Peyer's patch (tissue), 4 donors: Measurements from ENCODE around the gene LINGO4. TPM values are rescaled to one million over a fixed set of nuclear protein-coding genes. Genes with fewer than 3 reads are reported as not detected.
"Not testable (repeated sequence)": the region's sequence is repeated elsewhere in the genome, so short reads cannot be mapped to it uniquely, and the experiment has no call there.

ENCODE experiments used
- DNase-seq, 3 donors: peaks; one replicate each; pipeline ENCODE4 v3.0.0-alpha.2; 2017 to 2019
- H3K27ac ChIP-seq, 4 donors: fragments of 200-600 bp; sonication (generic); one replicate each; pipeline ENCODE4 v1.5.1; 2016 to 2019
- H3K27me3 ChIP-seq, 2 donors: fragments of 200-600 bp; sonication (generic); one replicate each; pipeline ENCODE4 v1.5.1; 2019
- H3K36me3 ChIP-seq, 3 donors: fragments of 200-600 bp; sonication (generic); one replicate each; pipeline ENCODE4 v1.5.1; 2016 to 2019
- H3K4me1 ChIP-seq, 4 donors: fragments of 200-600 bp; sonication (generic); one replicate each; pipeline ENCODE4 v1.5.1; 2016 to 2019
- H3K4me3 ChIP-seq, 4 donors: fragments of 200-600 bp; sonication (generic); 1 replicate in 3 of 4; 2 replicates in 1 of 4; pipeline ENCODE4 v1.5.1; 2016 to 2019; ENCODE audit warnings: mild to moderate bottlenecking in 1 of 4
- H3K9me3 ChIP-seq, 4 donors: fragments of 200-600 bp; sonication (generic); one replicate each; pipeline ENCODE4 v1.5.1; 2016 to 2019; ENCODE audit warnings: mild to moderate bottlenecking in 1 of 4
- CTCF ChIP-seq, 6 experiments: fragments of 450-650 bp in 4 of 6; fragments of 200-600 bp in 2 of 6; sonication (generic) in 1 of 6; IDR thresholded peaks; one replicate each; pipeline ENCODE4 v1.5.1; 2017 to 2019; ENCODE audit warnings: antibody characterized with exemption in 6 of 6, mild to moderate bottlenecking in 3 of 6, moderate library complexity in 1 of 6
- POLR2A ChIP-seq, 2 donors: fragments of 450-650 bp; IDR thresholded peaks; one replicate each; pipeline ENCODE4 v1.5.1; 2017; ENCODE audit warnings: antibody characterized with exemption in 2 of 2, mild to moderate bottlenecking in 2 of 2, moderate library complexity in 2 of 2
- total RNA-seq, 4 donors: library from RNA; depleted of rRNA; stranded (reverse); fragments of >200 nt; gene quantifications; one replicate each; pipeline ENCODE4 v1.1.0, GENCODE V29; 2016

The LINGO4 gene
- total RNA-seq, 4 donors from 2014 or later: 1.0 to 1.3 (median 1.1) TPM; not detected in 1

GRCh38 chr1:151790071-151790939 lies 14.9 kb downstream of the LINGO4 start, which contains the start of gene TDRKH:
TDRKH (minus strand) TSS chr1:151790500; CDS start chr1:151783022, 7,478 bp downstream.
- Histone ChIP-seq H3K9me3 (no peaks in the 10 kb centered on the region), H3K4me3 (peak within 1 kb of the TSS; percentile 71 to 75 (median 74)), H3K4me1 (peaks cover 0 to 9% (median 0%) of the 10 kb centered on the region in 4 donors), H3K27me3 (no peaks in the 10 kb centered on the region), H3K27ac (peak within 1 kb of the TSS; percentile 35 to 75 (median 55)), H3K36me3 (no peaks in the 10 kb centered on the region)
- DNase-seq: peak; percentile 97 to 99 (median 98)
- peak in 4 of 6 experiments; percentile 23 to 45 (median 40) for TF ChIP-seq CTCF (IDR thresholded peaks at IDR 0.05)
- peak; percentile 33 to 77 for TF ChIP-seq POLR2A (IDR thresholded peaks at IDR 0.05)

- H3K36me3 ChIP-seq: no peaks in the 10 kb centered on the region
- peaks cover 0 to 9% (median 0%) of the 10 kb centered on the region in 4 donors for H3K4me1 ChIP-seq
- H3K9me3 ChIP-seq: no peaks in the 10 kb centered on the region
- TF ChIP-seq CTCF (IDR thresholded peaks at IDR 0.05) (no peak), POLR2A (IDR thresholded peaks at IDR 0.05) (no peak)
- DNase-seq: no peak
- no peak overlapping the region for H3K4me3 ChIP-seq
- no peaks in the 10 kb centered on the region for H3K27me3 ChIP-seq
- H3K27ac ChIP-seq: no peak overlapping the region
Measured at GRCh38 chr1:151787689-151788088, 17.5 kb downstream of the LINGO4 start.

DNA sequence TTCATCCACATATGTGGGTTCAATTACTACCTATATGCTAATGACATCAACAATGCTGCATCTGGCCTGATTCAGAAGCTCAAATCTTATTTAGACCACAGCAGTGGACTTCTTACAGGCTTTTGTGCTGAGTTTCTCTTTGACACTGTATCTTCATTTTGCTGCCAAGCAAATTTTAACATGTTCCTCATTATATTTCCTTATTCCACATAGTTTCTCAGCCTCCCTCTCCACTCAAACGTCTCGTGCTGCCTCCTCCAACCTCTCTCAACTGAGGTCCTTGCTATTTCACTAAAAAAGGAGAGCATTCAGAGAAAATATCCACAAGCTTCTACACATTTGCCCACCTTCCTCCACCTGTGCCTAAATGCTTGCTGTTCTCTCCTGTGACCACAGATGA lies 21.4 kb downstream of the LINGO4 start:
- Histone ChIP-seq H3K36me3 (peaks cover 0 to 10% (median 0%) of the 10 kb centered on the region in 3 donors), H3K4me3 (no peak overlapping the region), H3K4me1 (no peaks in the 10 kb centered on the region), H3K9me3 (no peaks in the 10 kb centered on the region), H3K27me3 (no peaks in the 10 kb centered on the region), H3K27ac (no peak overlapping the region)
- no peak for DNase-seq
- TF ChIP-seq POLR2A (IDR thresholded peaks at IDR 0.05) (no peak), CTCF (IDR thresholded peaks at IDR 0.05) (no peak)

- Histone ChIP-seq H3K4me1 (no peaks in the 10 kb centered on the region), H3K9me3 (no peaks in the 10 kb centered on the region), H3K27ac (no peak overlapping the region), H3K27me3 (no peaks in the 10 kb centered on the region), H3K36me3 (peaks cover 0 to 15% (median 0%) of the 10 kb centered on the region in 3 donors), H3K4me3 (no peak overlapping the region)
- no peak for TF ChIP-seq POLR2A (IDR thresholded peaks at IDR 0.05)
- DNase-seq: no peak
Measured at GRCh38 chr1:151782741-151783140, 22.5 kb downstream of the LINGO4 start.

DNA sequence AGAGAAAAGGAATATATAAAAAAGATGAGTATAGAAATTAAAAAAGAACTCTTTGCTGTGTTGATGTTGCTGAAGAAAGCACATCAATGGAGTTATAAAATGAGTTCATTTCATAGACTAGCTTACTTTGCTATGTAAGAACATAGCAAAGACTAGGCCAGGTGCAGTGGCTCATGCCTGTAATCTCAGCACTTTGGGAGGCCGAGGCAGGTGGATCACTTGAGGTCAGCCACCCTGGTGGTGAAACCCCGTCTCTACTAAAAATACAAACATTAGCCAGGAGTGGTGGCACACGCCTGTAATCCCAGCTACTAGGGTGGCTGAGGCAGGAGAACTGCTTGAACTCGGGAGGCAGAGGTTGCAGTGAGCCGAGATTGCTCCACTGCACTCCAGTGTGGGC lies 23.2 kb downstream of the LINGO4 start:
- H3K4me3 ChIP-seq, DNase-seq, H3K4me1 ChIP-seq, H3K27me3 ChIP-seq, H3K27ac ChIP-seq, H3K9me3 ChIP-seq: not testable (repeated sequence)
- H3K36me3 ChIP-seq: peaks cover 0 to 15% (median 0%) of the 10 kb centered on the region in 3 donors

DNA sequence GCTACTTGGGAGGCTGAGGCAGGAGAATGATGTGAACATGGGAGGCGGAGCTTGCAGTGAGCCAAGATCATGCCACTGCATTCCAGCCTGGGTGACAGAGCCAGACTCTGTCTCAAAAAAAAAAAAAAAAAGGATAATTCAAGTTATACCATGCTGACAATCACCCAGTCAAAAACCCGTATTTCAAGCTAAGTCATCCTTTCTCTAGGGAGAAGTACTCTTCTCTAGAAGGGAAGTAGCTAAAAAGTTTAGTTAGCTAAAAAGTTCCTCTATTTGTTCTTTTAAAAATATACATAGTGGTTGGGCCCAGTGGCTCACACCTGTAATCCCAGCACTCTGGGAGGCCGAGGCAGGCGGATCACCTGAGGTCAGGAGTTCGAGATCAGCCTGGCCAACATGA lies 24.5 kb downstream of the LINGO4 start:
- not testable (repeated sequence) for H3K4me3 ChIP-seq, H3K27ac ChIP-seq, H3K27me3 ChIP-seq, H3K4me1 ChIP-seq, DNase-seq, H3K9me3 ChIP-seq
- H3K36me3 ChIP-seq: peaks cover 0 to 21% (median 0%) of the 10 kb centered on the region in 3 donors

DNA sequence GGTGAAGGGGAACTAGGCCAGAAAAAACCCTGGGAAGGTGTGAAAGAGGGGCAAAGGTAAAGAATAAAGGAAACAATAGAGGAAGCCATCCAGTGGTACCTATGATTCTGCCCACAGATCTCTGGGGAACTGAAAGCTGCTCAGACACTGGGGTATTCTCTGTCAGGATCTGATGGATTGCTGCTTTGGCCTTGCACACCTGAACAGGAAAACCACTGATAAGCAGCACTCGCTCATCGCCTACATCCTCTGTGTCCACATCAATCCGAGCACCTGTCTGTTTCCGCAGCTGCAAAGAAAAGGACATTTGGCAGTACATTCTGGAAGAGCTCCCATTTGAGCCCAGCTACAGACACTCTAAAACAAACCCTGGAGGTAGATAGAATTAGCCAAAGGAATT lies 25.4 kb downstream of the LINGO4 start:
- Histone ChIP-seq H3K27me3 (no peaks in the 10 kb centered on the region), H3K36me3 (peaks cover 0 to 25% (median 0%) of the 10 kb centered on the region in 3 donors)

More for the DNA sequence above, 25.4 kb downstream of the LINGO4 start:
- DNase-seq: no peak
- H3K4me3 ChIP-seq: no peak overlapping the region
- H3K27ac ChIP-seq: no peak overlapping the region
- H3K4me1 ChIP-seq: no peaks in the 10 kb centered on the region
- H3K9me3 ChIP-seq: no peaks in the 10 kb centered on the region
- TF ChIP-seq CTCF (IDR thresholded peaks at IDR 0.05) (no peak), POLR2A (IDR thresholded peaks at IDR 0.05) (no peak)
